CD4-positive, CD25-positive, alpha-beta regulatory T cell (primary cell): ENCODE results near the gene HAP1. TPM values are rescaled to one million over a fixed set of nuclear protein-coding genes. Genes with fewer than 3 reads are reported as not detected.
"Not testable (repeated sequence)": the region's sequence is repeated elsewhere in the genome, so short reads cannot be mapped to it uniquely, and the experiment has no call there.

ENCODE experiments used
- ATAC-seq, 2 donors: fragments of 150-1000 bp; cut with Tn5 transposase; one replicate each; pipeline ENCODE4 v1.10.0; 2021; ENCODE audit warnings: low read depth in 2 of 2, moderate number of reproducible peaks in 2 of 2, moderate library complexity in 1 of 2
- DNase-seq, 3 donors: peaks; one replicate each; pipeline versions ENCODE4 v3.0.0 to v3.0.0-alpha.2; 2012 to 2022; ENCODE audit warnings: mixed read lengths in 1 of 3
- H3K27ac ChIP-seq: one replicate; pipeline ENCODE4 v1.7.0; 2013; ENCODE audit warnings: mild to moderate bottlenecking, low read length; ENCODE audit not compliant: insufficient read depth, poor library complexity, severe bottlenecking
- H3K27me3 ChIP-seq: one replicate; pipeline ENCODE4 v1.7.0; 2013; ENCODE audit warnings: low read length; ENCODE audit not compliant: control insufficient read depth, insufficient read depth
- H3K36me3 ChIP-seq: one replicate; pipeline ENCODE4 v1.7.0; 2013; ENCODE audit warnings: mild to moderate bottlenecking, low read length, moderate library complexity; ENCODE audit not compliant: control insufficient read depth, insufficient read depth
- H3K4me1 ChIP-seq: 2 replicates; pipeline ENCODE4 v1.7.0; 2013; ENCODE audit warnings: mild to moderate bottlenecking, low read length; ENCODE audit not compliant: insufficient read depth, control insufficient read depth, poor library complexity, severe bottlenecking
- H3K4me3 ChIP-seq: one replicate; pipeline ENCODE4 v1.7.0; 2013; ENCODE audit warnings: low read depth, mild to moderate bottlenecking, low read length, moderate library complexity
- H3K9me3 ChIP-seq, 2 experiments: 1 replicate in 1 of 2; 2 replicates in 1 of 2; pipeline ENCODE4 v1.7.0; 2013; ENCODE audit warnings: low read length in 2 of 2, mild to moderate bottlenecking in 1 of 2, moderate library complexity in 1 of 2; ENCODE audit not compliant: control insufficient read depth in 2 of 2
- H3K27ac Mint-ChIP-seq, 3 donors: one replicate each; pipeline ENCODE4 v1.8.0; 2020 to 2022; ENCODE audit warnings: mild to moderate bottlenecking in 3 of 3, mixed read lengths in 3 of 3, moderate library complexity in 2 of 3
- H3K27me3 Mint-ChIP-seq: one replicate; pipeline ENCODE4 v1.8.0; 2022; ENCODE audit warnings: mild to moderate bottlenecking, mixed read lengths
- H3K36me3 Mint-ChIP-seq: one replicate; pipeline ENCODE4 v1.8.0; 2020; ENCODE audit warnings: mixed read lengths
- H3K4me1 Mint-ChIP-seq, 4 donors: one replicate each; pipeline ENCODE4 v1.8.0; 2020 to 2022; ENCODE audit warnings: mixed read lengths in 4 of 4, mild to moderate bottlenecking in 1 of 4
- H3K4me3 Mint-ChIP-seq, 4 donors: one replicate each; pipeline ENCODE4 v1.8.0; 2020 to 2022; ENCODE audit warnings: mild to moderate bottlenecking in 4 of 4, mixed read lengths in 4 of 4, moderate library complexity in 3 of 4
- H3K9me3 Mint-ChIP-seq, 7 donors: one replicate each; pipeline ENCODE4 v1.8.0; 2020 to 2022; ENCODE audit warnings: mixed read lengths in 7 of 7, mild to moderate bottlenecking in 3 of 7, moderate library complexity in 2 of 7
- polyA plus RNA-seq, 4 donors: library from polyadenylated mRNA; unstranded; fragments of 300-500 nt; fragmentation: Illumina TruSeq; gene quantifications; one replicate each; pipeline ENCODE4 v1.2.3, GENCODE V29; 2021
- total RNA-seq: library from RNA; stranded (reverse); gene quantifications from one replicate; pipeline ENCODE4 v1.2.3, GENCODE V29; 2022

Gene HAP1
- total and polyA plus RNA-seq, 5 donors from 2014 or later: 0.35 to 2.1 (median 0.62) TPM

DNA sequence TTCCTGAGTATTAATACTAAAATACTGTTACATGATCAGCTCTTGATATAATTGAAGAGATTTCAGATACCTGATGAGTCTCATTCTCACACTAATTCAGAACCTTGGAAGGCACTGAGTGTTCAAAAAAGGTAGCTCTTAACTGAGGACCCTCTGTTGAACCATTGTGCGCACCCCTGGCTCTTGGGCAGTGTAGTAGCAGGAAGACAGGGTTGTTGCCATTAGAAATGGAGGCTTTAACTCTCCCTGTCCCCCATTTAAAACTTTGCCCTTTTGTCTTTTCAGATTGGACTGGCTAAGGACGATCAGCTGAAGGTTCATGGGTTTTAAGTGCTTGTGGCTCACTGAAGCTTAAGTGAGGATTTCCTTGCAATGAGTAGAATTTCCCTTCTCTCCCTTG, 43.9 kb downstream of the HAP1 start:
- Mint-ChIP-seq H3K4me1 (peaks cover 15 to 47% (median 33%) of the 10 kb centered on the region in 4 donors), H3K36me3 (peaks cover 44% of the 10 kb centered on the region), H3K9me3 (no peaks in the 10 kb centered on the region), H3K4me3 (peak overlapping the region; percentile 97 to 100 (median 98)), H3K27me3 (peaks cover 19% of the 10 kb centered on the region), H3K27ac (peak overlapping the region in 1 of 3 donors; percentile 98)
- Histone ChIP-seq H3K9me3 (no peaks in the 10 kb centered on the region), H3K36me3 (peaks cover 56% of the 10 kb centered on the region), H3K27me3 (no peaks in the 10 kb centered on the region), H3K4me3 (peak overlapping the region; percentile 98), H3K4me1 (peaks cover 30% of the 10 kb centered on the region), H3K27ac (peak overlapping the region; percentile 100)
- no peak for DNase-seq
- no peak for ATAC-seq

DNA sequence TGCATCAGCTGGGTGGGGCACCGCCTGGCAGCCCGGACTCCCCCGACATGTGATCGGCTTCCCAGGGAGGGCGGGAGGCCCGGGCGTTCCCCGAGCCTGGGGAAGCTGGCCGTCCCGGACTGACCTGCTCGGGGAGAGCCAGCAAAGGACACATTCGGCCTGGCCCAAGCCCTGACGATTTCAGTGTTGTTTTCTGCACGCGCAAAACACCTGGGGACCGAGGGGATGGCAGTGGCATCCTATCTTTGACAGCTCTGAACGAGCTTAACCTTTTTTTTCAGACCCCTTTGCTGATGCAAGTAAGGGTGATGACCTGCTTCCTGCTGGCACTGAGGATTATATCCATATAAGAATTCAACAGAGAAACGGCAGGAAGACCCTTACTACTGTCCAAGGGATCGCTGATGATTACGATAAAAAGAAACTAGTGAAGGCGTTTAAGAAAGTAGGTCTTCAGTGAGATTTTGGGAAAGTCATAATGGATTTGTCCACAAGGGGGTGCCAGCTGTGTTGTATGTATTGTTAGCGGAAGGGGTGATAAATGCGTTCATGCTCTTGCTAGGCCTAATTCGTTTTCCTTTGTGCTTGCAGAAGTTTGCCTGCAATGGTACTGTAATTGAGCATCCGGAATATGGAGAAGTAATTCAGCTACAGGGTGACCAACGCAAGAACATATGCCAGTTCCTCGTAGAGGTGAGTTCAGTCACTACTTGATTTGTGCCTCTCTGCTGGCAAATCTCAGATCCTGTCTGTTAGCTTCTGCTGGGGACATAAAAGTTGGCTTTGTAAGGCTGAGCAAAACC, 44.7 kb downstream of the HAP1 start:
- H3K4me1 Mint-ChIP-seq: peaks cover 15 to 44% (median 33%) of the 10 kb centered on the region in 4 donors
- no peak for ATAC-seq
- peak overlapping the region; percentile 98 to 100 (median 99) for H3K27ac Mint-ChIP-seq

DNA sequence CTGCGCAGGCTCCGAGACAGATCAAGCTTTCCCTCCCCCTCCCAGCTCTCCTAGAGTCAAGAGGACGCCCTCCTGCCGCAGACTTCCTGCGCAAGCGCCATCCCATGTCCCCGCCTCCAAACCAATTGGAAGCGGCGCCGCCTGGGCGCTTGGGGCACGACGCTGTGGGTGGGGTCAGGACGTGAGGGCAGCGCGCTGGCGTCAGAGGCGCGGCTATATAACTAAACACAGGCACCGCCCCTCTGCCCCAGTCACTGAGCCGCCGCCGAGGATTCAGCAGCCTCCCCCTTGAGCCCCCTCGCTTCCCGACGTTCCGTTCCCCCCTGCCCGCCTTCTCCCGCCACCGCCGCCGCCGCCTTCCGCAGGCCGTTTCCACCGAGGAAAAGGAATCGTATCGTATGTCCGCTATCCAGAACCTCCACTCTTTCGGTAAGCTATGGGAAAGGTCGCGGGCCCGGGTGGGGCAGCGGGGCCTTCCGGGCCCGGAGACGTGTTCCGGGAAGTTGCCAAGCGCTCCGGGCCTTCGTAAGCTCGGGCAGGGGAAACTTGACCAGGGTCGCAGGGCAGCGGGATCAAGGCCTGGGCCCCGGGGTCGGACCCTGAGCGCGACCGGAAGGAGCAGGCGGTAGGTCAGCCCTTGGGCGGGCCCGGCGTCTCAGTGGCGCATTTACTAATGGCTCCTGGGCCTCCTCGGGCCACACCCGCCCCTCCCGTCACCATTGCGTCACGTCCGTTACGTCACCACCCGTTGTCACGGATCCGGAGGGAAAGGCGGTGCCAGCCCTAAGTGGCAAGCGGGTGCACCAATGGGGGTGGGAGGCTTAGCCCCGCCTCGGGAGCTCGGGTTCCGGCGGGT, 45.6 kb downstream of the HAP1 start, which contains the start of gene EIF1:
Gene EIF1 (plus strand): TSS at position 245 of the 856 bp plus-strand sequence. CDS start 154 bp downstream, at position 399.
- H3K36me3 ChIP-seq: peaks cover 43% of the 10 kb centered on the region
- H3K27ac Mint-ChIP-seq: peak within 1 kb of the TSS; percentile 98 to 100 (median 99)
- peak; percentile 99 to 100 (median 100) for DNase-seq
- peak within 1 kb of the TSS; percentile 97 to 100 (median 98) for H3K4me3 Mint-ChIP-seq
- peaks cover 24% of the 10 kb centered on the region for H3K27me3 Mint-ChIP-seq
- no peaks in the 10 kb centered on the region for H3K9me3 ChIP-seq
- peaks cover 37% of the 10 kb centered on the region for H3K36me3 Mint-ChIP-seq
- ATAC-seq: peak; percentile 75 to 80
- peaks cover 15 to 44% (median 32%) of the 10 kb centered on the region in 4 donors for H3K4me1 Mint-ChIP-seq
- H3K9me3 Mint-ChIP-seq: no peaks in the 10 kb centered on the region
- peak within 1 kb of the TSS; percentile 100 for H3K27ac ChIP-seq
- peaks cover 30% of the 10 kb centered on the region for H3K4me1 ChIP-seq
- H3K27me3 ChIP-seq: no peaks in the 10 kb centered on the region
- H3K4me3 ChIP-seq: peak within 1 kb of the TSS; percentile 98

More for the DNA sequence above, 44.7 kb downstream of the HAP1 start:
- H3K9me3 Mint-ChIP-seq: no peaks in the 10 kb centered on the region
- peaks cover 41% of the 10 kb centered on the region for H3K36me3 Mint-ChIP-seq
- H3K4me3 Mint-ChIP-seq: peak overlapping the region; percentile 97 to 100 (median 98)
- peak; percentile 43 to 80 (median 68) for DNase-seq
- H3K27me3 Mint-ChIP-seq: peaks cover 19% of the 10 kb centered on the region
- peak overlapping the region; percentile 98 for H3K4me3 ChIP-seq
- H3K9me3 ChIP-seq: no peaks in the 10 kb centered on the region
- peaks cover 49% of the 10 kb centered on the region for H3K36me3 ChIP-seq
- peaks cover 30% of the 10 kb centered on the region for H3K4me1 ChIP-seq
- peak overlapping the region; percentile 100 for H3K27ac ChIP-seq
- H3K27me3 ChIP-seq: no peaks in the 10 kb centered on the region

DNA sequence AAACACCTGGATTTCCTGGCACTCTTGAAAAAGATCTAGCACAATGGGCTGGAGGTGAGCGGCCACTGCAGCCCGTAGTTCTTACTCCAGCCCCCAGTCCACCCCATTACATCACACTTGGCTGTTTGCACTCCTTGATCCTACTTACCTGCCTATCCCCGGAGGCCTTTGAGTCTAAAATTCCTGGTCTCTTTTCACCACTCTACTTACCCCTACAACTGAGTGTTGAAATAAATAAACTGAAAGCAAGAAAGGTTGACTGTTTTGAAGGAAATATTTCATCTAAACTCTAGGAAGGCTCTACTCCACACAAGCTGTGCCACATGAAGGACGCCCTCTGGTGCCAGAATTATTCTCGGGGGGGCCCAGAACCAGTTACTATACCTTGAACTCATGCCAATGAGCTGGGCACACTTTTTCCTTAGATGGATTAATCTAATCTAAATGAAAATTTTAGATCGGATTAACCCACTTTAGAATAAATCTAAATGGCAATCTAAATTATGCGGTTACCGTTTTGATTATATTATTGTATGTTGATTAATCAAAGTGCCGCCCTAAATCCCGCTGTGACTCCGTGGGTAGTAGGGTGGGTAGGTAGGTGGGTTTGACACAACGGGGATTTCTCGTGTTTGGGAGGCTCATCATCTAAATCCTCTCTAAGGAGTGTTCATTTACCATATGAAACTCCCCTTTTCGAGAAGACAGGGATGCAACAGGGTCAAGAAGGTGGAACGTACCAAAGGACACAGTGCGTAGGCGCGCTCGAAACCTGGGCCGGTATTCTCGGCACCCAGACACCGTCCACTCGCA, 46.4 kb downstream of the HAP1 start:
- H3K4me3 Mint-ChIP-seq: peak overlapping the region; percentile 97 to 100 (median 98)
- H3K36me3 Mint-ChIP-seq: peaks cover 36% of the 10 kb centered on the region
- no peaks in the 10 kb centered on the region for H3K9me3 ChIP-seq

DNA sequence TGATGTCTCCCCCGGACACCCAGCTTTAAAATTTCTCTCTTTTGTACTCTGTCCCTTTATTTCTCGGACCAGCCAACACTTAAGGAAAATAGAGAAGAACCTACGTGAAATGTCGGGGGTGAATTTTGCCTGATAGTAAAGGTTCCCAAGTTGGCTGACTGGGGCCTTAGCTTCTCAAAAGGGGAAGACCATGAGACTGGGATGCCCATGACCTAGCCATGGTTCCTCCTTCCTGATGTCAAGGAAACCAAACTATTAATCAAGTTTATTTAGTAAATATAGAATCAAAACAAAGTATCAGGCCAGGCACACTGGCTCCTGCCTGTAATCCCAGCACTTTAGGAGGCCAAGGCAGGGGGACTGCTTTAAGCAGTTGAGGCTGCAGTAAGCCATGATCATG, 48.2 kb downstream of the HAP1 start:
- DNase-seq (no peak), ATAC-seq (no peak)
- Mint-ChIP-seq H3K27ac (peak overlapping the region in 1 of 3 donors; percentile 63), H3K27me3 (peaks cover 28% of the 10 kb centered on the region), H3K4me1 (peaks cover 4 to 29% (median 18%) of the 10 kb centered on the region in 4 donors), H3K36me3 (peaks cover 18% of the 10 kb centered on the region), H3K9me3 (peaks cover 0 to 3% (median 0%) of the 10 kb centered on the region in 7 donors), H3K4me3 (no peak overlapping the region)
- H3K4me3 ChIP-seq: no peak overlapping the region
- no peak overlapping the region for H3K27ac ChIP-seq
- peaks cover 26% of the 10 kb centered on the region for H3K4me1 ChIP-seq
- H3K9me3 ChIP-seq: no peaks in the 10 kb centered on the region
- H3K36me3 ChIP-seq: peaks cover 19% of the 10 kb centered on the region
- H3K27me3 ChIP-seq: no peaks in the 10 kb centered on the region

More for the DNA sequence above, 46.4 kb downstream of the HAP1 start:
- peak overlapping the region; percentile 100 for H3K27ac ChIP-seq
- H3K4me3 ChIP-seq: peak overlapping the region; percentile 90
- H3K4me1 ChIP-seq: peaks cover 30% of the 10 kb centered on the region
- H3K27me3 Mint-ChIP-seq: peaks cover 24% of the 10 kb centered on the region
- no peaks in the 10 kb centered on the region for H3K9me3 Mint-ChIP-seq
- no peaks in the 10 kb centered on the region for H3K27me3 ChIP-seq
- DNase-seq: peak in 2 of 3 donors; percentile 46 to 79
- peak overlapping the region; percentile 98 to 100 (median 99) for H3K27ac Mint-ChIP-seq
- ATAC-seq: peak; percentile 1 to 2
- peaks cover 37% of the 10 kb centered on the region for H3K36me3 ChIP-seq
- H3K4me1 Mint-ChIP-seq: peaks cover 15 to 44% (median 30%) of the 10 kb centered on the region in 4 donors

DNA sequence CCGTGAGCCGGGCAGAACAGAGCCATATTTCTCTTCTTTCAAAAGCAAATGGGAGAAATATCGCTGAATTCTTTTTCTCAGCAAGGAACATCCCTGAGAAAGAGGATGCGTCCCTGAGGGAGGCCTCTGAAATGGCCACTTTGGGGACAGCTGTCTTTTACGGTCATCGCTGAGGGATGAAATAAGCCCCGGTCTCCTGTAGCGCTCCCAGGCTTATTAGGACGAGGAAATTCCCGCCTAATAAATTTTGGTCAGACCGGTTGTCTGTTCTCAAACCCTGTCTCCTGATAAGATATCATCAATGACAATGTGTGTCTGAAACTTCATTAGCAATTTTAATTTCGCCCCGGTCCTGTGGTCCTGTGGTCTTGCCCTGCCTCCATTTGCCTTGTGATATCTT, 48.7 kb downstream of the HAP1 start:
- H3K9me3 Mint-ChIP-seq, H3K4me3 Mint-ChIP-seq, DNase-seq, H3K27ac Mint-ChIP-seq, H3K27ac ChIP-seq, H3K27me3 ChIP-seq, H3K4me3 ChIP-seq, ATAC-seq, H3K9me3 ChIP-seq: not testable (repeated sequence)
- H3K4me1 Mint-ChIP-seq: peaks cover 4 to 24% (median 13%) of the 10 kb centered on the region in 4 donors
- H3K27me3 Mint-ChIP-seq: peaks cover 25% of the 10 kb centered on the region
- peaks cover 21% of the 10 kb centered on the region for H3K4me1 ChIP-seq
- peaks cover 14% of the 10 kb centered on the region for H3K36me3 ChIP-seq
- H3K36me3 Mint-ChIP-seq: peaks cover 13% of the 10 kb centered on the region

DNA sequence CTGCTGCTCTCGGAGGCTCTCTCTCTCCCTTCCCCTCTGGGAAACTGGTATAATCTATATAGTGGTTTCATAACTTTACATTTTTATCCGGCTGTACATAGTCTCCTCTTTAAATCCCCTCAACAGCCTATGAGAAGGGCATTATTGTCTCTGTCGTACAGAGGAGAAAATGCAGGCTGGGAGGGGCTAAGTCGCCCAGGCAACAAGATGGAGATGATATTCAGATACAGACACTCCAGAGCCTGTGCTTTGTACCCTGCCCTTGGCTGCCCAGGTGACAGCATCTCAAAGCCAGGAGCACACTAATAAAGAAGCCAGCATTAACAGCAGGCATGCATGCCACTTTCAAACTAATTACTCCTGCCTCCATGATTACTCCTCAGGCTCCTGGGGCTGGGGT, 50.4 kb downstream of the HAP1 start:
- H3K27me3 ChIP-seq: no peaks in the 10 kb centered on the region
- H3K4me1 ChIP-seq: peaks cover 17% of the 10 kb centered on the region
- H3K9me3 ChIP-seq: no peaks in the 10 kb centered on the region
- H3K27ac Mint-ChIP-seq: peak overlapping the region in 1 of 3 donors; percentile 76
- peaks cover 3 to 21% (median 13%) of the 10 kb centered on the region in 4 donors for H3K4me1 Mint-ChIP-seq
- ATAC-seq (no peak), DNase-seq (no peak)
- no peak overlapping the region for H3K4me3 ChIP-seq
- H3K9me3 Mint-ChIP-seq: peaks cover 0 to 3% (median 0%) of the 10 kb centered on the region in 7 donors
- no peak overlapping the region for H3K4me3 Mint-ChIP-seq
- H3K36me3 Mint-ChIP-seq: no peaks in the 10 kb centered on the region
- no peak overlapping the region for H3K27ac ChIP-seq
- H3K36me3 ChIP-seq: no peaks in the 10 kb centered on the region
- H3K27me3 Mint-ChIP-seq: peaks cover 22% of the 10 kb centered on the region
